GM19035 (cell line): ENCODE results near the gene SPRR2A.
"Not testable (repeated sequence)": the region's sequence is repeated elsewhere in the genome, so short reads cannot be mapped to it uniquely, and the experiment has no call there.

Source experiments
- ATAC-seq: cut with Tn5 transposase; IDR thresholded peaks from one replicate; pipeline ENCODE4 v1.9.1; 2021; ENCODE audit not compliant: unreplicated experiment

SPRR2A gene

GRCh38 chr1:153057375-153057774 is at the start of gene SPRR2A:
Gene SPRR2A, minus strand, starts transcription at chr1:153057512. Its CDS starts 777 bp downstream, at chr1:153056735.
- no peak for ATAC-seq

GRCh38 chr1:153100245-153100644 is 42.9 kb upstream of the SPRR2A start:
- no peak for ATAC-seq

DNA sequence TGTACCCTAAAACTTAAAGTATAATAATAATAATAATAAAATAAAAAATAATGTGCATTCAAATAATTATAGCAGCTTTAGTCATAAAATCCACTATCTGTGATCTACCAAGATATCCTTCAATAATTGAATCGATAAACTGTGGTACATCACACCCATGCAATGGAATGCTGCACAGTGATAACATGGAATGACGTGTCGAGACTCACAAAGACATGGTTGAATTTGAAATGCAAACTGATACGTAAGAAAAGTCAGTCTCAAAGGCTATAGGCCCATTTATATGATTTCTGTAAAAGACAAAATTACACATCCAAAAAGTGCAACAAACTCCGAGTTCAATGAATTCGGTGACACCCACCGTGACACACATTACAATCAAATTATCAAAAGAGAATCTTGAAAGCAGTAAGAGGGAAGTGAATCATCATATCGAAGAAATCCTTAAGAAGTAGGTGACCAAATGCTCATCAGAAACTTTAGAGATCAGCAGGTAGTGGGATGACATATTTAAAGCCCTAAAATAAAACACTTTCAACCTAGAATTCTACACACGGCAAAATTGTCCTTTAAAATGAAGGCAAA is 42.2 kb upstream of the SPRR2A start:
- no peak for ATAC-seq

- no peak for ATAC-seq
Observed at GRCh38 chr1:153095764-153096163, 38.5 kb upstream of the SPRR2A start.

- ATAC-seq: no peak
Observed at GRCh38 chr1:153094426-153094825, 37.1 kb upstream of the SPRR2A start, which contains the start of gene SPRR2E. Gene SPRR2E, minus strand, starts transcription at chr1:153094526. Its CDS starts 775 bp downstream, at chr1:153093751.

DNA sequence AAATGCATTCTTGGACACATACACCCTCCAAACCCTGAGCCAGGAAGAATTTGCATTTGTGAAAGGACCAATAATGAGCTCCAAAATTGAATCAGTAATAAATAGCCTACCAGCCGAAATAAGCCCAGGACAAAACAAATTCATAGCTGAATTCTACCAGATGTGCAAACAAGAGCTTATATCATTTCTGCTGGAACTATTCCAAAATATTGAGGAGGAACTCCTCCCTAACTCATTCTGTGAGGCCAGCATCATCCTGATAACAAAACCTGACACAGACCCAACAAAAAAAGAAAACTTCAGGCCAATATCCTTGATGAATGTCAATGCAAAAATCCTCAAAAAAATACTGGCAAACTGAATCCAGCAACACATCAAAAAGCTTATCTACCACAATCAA is 30.3 kb upstream of the SPRR2A start:
- no peak for ATAC-seq

DNA sequence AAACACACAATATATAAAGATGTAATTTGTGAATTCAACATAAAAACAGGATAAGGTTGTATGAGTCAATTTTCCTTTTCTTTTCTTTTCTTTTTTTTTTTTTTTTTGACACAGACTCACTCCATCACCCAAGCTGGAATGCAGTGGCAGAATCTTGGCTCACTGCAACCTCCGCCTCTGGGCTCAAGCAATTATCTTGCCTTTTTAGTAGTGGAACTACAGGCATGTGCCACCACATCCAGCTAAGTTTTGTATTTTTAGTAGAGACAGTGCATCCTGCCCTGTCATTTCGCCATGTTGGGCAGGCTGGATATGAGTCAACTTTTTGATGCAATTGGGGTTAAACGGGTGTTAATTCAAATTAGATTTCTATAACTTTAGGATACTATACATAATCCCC is 24.4 kb upstream of the SPRR2A start:
- ATAC-seq: no peak

DNA sequence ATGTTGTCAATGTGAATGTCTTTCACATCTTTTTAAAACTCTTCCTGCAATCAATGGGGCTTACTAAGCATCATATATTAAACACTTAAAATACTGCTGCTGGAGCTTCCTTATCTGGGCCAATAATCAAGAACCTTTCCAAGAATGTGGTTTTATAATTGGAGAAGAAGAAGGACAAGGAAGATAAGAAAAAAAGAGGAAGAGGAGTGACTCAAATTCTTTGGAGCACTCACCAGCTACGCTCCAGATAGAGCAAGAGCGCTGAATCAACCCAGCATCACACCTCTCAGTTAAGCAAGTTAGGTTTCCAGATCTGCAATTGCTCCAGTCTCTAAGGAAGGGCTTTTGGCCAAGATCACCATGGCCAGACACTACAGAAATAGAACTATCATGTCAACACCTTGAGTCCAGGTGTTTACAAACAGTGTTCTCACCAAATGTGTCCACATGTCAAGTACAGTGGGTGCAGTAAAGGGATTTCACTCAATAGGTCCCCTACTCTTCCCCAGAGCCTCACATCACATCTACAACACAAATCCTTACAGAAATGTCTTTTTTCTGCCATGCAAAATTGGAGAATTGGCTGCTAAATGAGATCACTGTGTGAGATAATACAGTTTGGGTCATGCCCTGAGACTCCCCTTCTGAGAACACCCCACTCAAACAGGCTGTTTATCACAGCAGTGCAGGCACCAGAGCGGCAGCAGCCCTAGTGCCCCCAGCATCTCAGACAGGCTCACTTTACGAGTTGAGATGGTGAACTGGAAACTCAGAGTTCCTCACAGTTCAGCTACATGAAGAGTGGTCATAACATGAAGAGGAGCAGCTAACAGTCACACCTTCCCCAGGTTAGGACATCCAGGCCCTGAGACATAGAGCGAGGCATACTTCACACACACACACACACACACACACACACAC is 15.8 kb upstream of the SPRR2A start:
- ATAC-seq: no peak

DNA sequence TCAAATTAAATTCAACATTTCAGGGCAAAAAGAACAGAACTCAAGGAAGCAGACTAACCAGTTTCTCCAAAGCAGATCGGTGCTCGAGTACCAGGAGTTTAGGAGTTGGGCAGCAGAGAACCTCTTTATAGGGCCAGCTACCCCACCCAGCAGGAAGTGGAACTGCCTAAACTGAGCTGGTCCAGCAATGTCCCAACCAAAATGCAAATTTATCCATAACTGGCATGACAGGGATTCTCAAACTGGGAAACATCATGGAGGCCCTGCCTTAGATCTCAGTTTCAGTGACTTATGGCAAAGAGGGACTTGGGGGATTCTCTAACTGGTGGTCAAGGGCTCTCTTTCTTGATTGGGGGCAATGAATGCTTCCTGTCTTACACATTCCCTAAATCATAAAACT is 14.2 kb upstream of the SPRR2A start, which contains the start of gene SPRR2B:
Gene SPRR2B (minus strand): TSS at position 101 of the 400 bp plus-strand sequence. CDS start 772 bp downstream, outside the sequence.
- ATAC-seq: no peak

DNA sequence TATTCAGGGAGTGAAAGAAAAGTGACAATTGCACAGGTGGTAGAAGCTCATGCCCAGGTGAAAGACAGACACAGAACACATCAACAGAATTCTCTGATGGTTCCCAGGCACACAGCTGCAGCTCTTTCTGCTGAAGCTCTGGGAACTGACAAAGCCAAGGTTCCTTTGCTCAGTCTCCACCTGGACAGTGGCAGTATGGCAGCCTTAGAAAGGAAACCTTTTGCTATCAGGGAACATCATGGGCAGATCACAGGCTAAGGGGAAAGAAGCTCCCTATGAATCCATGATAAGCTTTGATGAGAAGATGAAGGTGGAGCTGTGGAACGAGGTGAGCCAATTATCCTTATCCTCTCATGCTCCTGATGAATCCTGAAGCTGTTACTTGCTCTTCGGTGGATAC is 12.9 kb upstream of the SPRR2A start:
- no peak for ATAC-seq

DNA sequence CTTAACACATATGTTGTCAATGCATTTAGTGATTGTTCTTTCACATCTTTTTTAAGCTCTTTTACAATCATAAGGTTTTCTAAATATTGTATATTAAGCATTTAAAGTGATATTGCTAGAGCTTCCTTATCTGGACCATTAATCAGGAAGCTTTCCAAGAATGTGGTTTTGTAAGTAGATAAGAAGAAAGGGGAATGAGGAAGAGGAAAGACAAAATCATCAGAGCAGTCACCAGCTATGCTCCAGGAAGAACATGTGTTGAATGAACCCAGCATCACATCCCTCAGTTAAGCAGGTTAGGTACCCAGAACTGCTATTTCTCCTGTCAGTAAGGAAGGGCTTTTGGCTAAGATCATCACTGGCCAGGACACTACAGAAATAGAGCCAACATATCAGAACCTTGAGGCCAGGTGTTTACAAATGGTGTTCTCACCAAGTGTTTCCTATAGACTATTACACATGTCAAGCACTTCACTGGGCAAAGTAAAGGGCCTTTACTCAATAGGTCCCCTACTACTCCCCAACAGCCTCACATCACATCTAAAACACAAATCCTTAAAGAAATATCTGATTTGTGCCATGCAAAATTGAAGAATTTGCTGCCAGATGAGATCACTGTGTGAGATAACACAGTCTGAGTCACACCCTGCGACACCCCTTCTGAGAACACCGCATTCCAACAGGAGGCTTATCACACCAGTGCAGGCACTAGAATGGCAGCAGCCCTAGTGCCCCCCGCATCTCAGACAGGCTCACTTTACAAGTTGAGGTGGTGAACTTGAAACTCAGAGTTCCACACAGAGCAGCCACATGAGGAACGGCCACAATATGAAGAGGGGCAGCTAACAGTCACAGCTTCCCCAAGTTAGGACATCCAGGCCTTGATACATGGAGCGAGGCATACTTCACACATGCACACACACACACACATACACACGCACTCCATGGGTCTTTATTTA is 1.8 kb upstream of the SPRR2A start:
- no peak for ATAC-seq

- ATAC-seq: no peak
Observed at GRCh38 chr1:153058154-153058553, 842 bp upstream of the SPRR2A start.

DNA sequence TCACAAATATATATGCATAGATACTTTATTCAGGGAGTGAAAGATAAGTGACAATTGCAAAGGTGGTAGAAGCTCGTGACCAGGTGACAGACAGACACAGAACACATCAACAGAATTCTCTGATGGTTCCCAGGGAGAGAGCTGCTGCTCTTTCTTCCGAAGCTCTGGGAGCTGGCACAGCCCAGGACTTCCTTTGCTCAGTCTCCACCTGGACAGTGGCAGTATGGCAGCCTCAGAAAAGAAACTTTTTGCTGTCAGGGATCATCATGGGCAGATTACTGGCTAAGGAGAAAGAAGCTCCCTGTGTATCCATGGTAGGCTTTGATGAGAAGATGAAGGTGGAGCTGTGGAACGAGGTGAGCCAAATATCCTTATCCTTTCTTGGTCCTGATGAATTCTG is 1.2 kb downstream of the SPRR2A start:
- ATAC-seq: not testable (repeated sequence)

GRCh38 chr1:153049211-153049610 is 8.1 kb downstream of the SPRR2A start:
- ATAC-seq: no peak

DNA sequence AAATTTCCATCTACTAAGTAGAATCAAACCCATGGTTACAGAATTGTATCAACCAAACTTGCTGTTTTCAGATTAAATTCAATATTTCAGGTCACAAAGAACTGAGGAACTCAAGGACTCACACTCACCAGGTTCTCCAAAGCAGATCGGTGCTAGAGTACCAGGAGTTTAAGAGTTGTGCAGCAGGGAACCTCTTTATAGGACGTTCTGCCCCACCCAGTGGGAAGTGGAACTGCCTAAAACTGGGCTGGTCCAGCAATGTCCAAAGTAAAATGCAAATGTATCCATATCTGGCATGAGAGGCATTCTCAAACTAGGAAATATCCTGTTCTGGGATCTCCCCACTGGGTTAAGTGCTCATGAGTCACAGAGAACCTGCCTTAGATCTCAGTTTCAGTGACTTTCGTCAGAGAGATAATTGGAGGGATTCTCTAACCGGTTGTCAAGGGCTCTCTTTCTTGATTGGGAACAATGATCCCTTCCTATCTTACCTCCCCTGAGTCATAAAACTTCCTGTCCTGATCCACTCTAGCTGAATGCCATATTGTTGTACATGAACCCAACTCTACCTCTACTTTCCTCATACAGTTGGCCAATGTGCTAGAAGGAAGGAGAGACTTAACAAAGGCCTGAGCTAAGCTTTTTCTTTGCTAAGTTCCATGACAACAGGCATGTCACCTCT is 16.2 kb downstream of the SPRR2A start, which contains the start of gene SPRR2D:
Gene SPRR2D (minus strand): TSS at position 171 of the 682 bp plus-strand sequence. CDS start 774 bp downstream, outside the sequence.
- no peak for ATAC-seq

- no peak for ATAC-seq
Observed at GRCh38 chr1:153035211-153035610, 22.1 kb downstream of the SPRR2A start.

DNA sequence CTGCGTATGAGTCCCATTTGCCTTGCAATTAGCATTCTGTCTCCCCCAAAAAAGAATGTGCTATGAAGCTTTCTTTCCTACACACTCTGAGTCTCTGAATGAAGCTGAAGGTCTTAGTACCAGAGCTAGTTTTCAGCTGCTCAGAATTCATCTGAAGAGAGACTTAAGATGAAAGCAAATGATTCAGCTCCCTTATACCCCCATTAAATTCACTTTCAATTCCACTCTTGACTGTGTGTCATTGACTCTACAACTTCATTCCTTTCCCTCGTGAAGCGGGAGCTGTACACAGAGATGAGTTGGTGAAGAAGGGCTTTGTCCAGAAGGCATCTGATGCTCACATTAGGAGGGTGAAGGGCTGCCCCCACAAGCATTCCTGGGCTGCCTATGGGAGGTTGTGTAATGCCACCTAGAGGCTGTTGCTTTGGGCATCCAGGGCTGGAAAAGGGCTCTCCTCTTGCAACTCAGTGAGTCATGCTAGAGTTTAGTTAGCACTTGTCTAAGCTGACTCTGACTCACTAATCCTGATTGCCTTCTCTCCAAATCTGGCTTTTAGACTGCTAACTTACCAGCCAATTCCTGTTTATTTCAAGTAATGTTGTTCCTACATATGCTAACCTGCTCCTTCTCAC is 24.5 kb downstream of the SPRR2A start:
- ATAC-seq: no peak

GRCh38 chr1:153032073-153032472 is 25.2 kb downstream of the SPRR2A start:
- no peak for ATAC-seq

- no peak for ATAC-seq
Observed at GRCh38 chr1:153030895-153031294, 26.4 kb downstream of the SPRR2A start, which contains the start of gene SPRR1B. Gene SPRR1B, plus strand, starts transcription at chr1:153031203. Its CDS starts 1,143 bp downstream, at chr1:153032346.

DNA sequence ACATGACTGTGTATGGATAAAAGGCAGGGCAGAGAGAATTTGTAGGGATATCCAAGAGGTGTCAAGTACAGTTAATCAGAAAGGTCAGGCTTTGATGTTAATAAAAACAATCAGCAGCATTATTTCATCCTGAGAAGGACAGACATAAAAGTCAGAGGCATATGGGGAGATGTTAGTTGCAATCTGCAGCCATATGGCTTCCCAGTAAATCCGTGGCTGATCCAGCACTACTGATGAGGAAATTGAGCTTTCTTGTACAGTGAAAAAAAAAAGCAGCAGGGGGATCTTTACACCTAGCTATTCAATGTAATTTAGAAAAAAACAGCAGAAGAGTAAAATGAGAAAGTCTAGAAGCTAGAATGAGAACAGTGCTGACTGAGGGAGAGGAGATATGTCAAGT is 28.5 kb downstream of the SPRR2A start:
- ATAC-seq: no peak
